ENCODE measurements around the gene TAF11L14.

DNA sequence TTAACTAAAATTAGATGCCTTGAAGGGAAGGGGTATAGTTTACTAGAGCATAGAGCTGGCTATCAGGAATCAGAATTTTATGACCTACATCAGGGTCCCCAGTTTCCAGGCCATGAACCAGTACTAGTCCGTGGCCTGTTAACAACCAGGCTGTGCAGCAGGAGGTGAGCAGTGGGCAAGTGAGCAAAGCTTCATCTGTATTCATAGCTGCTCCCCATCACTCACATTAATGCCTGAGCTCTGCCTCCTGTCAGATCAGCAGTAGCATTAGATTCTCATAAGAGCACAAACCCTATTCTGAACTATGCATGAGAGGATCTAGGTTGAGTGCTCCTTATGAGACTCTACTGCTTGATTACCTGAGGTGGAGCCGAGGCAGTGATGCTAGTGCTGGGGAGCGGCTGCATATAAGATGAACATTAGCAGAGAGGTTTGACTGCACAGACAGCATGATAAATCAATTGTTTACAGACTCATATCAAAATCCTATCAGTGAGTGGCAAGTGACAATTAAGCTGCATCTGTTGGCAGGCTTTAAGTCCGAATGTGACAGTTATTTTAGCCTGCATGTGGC lies 44.6 kb downstream of the TAF11L14 start:
- TF ChIP-seq YY1 (IDR thresholded peaks at IDR 0.05; ENCODE audit: insufficient read depth, insufficient read length) = no peak
- TF ChIP-seq ZNF274 (IDR thresholded peaks at IDR 0.05; ENCODE audit: low read depth, low read length) = no peak

All from NT2/D1 (cell line).